ENCODE results near the gene PRR23E.

DNA sequence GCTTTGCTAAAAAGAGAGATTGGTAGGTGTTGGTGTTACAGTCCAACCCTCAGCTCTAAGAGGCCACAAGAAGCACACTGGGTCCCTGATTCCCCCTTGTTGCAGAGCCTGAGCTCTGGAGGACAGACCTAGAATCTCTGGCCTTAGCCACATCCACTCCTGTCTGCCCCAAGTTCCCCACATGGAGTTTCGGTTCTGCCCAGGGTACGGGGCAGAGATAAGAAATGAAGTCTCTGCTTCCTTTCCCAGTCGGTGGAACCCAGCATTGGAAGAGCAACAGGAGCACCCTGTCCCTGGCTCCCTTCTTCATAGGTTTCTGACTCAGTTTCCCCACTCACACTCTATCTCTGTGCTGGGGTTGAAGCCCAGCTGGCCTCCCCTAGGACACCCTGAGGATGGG is 13.2 kb downstream of the PRR23E start:
- TF ChIP-seq CTCF (conservative IDR thresholded peaks at IDR 0.05; ENCODE audit: low read length) (no peak), EZH2phosphoT487 (IDR thresholded peaks at IDR 0.05; ENCODE audit: borderline replicate concordance, low read depth, low read length) (no peak)
